GM10847 (cell line): Measurements from ENCODE around the gene ARHGAP24.

Experiments used
- POLR2A ChIP-seq: IDR thresholded peaks from 2 replicates; pipeline ENCODE4 v1.6.1; 2011; ENCODE audit not compliant: insufficient read length; ENCODE audit errors: extremely low read depth

Gene ARHGAP24

DNA sequence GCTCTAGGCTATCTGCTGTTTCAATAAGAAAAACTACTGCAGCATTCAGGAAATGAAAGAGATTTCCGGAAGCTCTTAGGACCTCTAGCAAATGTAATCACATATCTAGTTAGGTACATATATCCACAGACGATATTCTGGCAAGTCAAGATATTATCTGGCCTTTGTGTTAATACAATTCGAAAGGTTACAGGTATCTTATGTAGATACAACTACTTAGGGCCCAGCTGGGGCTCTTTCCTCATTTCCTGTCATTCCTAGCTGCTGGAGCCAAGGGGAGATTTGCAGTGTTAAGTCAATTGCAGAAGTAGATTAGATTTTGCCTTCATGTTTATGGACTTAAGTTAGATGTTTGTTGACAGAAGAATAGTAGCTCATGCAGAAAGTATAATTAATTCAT, 299.5 kb downstream of the ARHGAP24 start:
- no peak for TF ChIP-seq POLR2A

GRCh38 chr4:85776096-85776495, 301.1 kb downstream of the ARHGAP24 start:
- TF ChIP-seq POLR2A = no peak

- no peak for TF ChIP-seq POLR2A
These were observed 301.6 kb downstream of the ARHGAP24 start for GRCh38 chr4:85776579-85776978.

DNA sequence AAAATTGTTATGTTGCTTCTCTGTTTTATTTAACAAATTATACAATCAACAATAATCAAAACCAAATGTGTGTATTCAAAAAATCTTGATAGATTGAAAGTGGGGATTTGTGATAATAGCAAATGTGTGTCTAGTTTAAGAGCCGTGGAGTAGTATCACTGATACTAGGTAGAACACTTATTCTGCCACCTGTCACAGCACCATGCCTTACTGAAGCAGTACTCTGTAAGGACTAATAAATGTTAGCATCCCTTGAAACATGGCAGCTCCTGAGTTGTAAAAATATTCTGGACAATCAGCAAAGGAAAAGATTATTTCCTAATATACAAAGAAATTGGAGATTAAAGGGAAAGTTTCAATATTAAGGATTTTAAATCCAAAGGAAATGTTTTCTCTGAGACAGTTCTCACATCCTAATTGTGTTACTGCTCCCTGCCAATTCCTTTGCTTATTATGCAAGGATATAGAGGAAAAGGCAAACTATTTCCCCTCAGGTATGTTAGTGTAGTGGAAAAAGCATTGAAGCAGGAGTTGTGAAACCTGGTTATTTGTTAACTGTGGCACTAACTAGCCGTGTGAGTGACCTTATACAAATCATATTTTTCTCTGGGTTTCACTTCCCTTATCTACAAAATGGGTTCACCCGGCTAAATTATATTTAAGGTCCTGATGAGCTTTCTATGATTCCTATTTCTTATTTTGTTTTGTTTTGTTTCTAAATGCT, 303.1 kb downstream of the ARHGAP24 start:
- TF ChIP-seq POLR2A = no peak

DNA sequence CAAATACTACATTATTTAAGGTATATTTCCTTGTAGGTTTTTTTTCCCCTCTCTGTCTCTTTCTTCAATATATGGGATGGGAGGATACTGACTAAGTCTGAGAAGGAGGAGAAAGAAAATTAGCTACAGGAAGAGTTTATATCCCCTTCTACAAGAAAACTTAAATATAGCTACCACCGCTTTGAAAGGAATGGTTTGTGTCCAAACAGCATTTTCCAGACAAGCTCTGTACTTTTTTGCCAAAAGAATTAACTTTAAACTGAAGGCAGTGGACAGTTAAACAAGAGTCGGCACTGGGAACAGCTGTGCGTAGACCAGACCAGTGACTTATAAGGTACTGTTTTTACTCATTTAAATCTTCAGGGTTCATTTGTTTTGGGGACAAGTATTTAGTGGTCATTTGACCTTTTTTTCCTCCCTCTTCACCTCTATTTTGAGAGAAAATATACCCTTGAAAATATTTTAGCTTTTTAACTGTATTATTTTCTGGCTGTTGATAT, 303.7 kb downstream of the ARHGAP24 start:
- TF ChIP-seq POLR2A = no peak

DNA sequence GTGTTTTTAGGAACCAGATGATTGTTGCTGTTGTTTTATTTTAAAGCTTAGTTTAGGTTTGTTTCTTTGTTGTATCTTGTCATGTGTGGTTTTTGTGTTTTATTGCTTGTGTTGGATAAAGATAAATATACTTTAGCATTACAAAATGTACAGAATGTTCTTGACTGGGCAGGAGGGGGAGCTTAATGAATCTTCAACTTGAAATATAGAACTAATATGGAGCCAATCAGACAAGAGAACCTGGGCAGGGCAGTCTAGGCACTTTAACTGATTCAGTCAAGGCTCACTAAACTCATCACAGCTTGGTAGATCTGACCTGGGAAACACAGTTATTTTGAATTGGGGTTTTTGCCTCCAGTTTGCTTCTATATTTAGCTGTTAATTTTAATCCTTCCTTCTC, 304.2 kb downstream of the ARHGAP24 start:
- no peak for TF ChIP-seq POLR2A

DNA sequence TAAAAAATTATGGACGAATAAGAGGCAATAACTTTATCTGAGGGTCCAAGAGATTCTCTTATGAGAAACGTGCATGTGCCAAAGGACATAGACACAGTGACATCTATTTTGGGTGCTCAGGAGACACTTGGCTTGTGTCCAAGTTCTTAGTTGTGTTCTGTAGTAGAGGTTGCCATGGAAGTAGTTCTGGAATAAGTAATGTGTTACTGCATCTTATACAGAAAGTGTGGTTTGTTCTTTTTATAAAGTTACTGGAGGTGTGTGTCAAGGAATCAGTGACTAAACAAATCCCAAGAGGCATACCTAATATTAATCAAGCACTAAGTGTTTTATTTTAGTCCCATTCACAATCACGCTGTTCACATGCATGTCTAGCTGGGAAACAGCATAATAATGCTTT, 305.7 kb downstream of the ARHGAP24 start:
- TF ChIP-seq POLR2A = no peak

DNA sequence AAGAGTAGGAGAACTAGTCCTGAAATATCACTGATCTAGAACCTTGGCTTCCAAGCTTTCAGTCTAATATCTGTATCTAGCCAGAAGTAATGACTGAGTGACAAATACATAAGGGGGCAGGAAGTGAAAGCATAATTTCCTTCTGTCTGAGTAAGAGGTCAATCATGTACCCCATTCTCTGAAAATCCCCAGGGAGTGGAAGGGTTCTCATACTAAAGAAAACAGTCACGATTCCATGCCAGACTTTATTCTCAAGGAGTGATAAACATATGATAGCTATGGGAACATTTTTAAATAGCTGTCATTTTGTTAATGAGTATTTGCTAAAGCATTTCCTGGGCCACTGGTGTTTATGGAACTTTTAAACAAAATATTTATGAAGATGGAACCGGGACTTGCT, 308.5 kb downstream of the ARHGAP24 start:
- TF ChIP-seq POLR2A = no peak

DNA sequence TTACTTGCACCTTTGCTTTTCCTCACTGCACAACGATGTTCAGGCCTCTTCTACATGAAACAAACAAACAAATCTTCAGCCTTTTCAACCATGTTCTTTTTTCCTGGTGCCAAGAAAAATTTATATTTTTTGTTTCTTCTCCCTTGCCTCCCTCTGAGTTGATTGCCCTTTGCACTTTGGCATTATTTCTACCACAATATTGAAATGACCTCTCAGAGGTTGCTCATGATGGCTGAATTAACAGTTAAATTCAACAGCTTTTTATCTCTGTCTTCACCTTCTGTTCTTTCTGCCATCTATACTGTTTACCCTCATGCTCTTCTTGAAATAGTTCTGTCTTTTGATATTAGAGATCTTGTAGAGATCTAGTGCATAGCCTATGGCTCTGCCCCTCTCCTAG, 308.9 kb downstream of the ARHGAP24 start:
- no peak for TF ChIP-seq POLR2A

- TF ChIP-seq POLR2A = no peak
These were observed 309.4 kb downstream of the ARHGAP24 start for GRCh38 chr4:85784348-85784747.

GRCh38 chr4:85784947-85785346, 310.0 kb downstream of the ARHGAP24 start:
- TF ChIP-seq POLR2A = no peak

DNA sequence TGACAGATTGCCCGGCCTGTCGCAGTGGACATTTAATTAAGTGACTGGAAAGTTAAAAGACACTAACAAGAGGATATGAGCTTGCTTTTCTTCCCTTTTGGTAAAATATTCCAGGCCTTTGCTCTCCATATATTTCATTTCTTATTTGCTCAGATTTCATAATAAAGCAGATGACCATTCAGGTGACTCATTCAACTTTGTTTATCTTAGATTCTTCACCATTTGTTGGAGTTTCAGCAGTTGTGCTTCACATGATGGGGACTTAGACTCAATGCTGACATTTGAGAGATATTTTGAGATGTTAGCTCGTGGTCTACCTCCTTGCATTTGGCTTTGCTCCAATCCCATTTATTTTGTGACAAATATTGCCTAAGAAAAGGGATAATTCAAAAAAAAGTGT, 312.2 kb downstream of the ARHGAP24 start:
- no peak for TF ChIP-seq POLR2A

- TF ChIP-seq POLR2A = no peak
These were observed 313.7 kb downstream of the ARHGAP24 start for GRCh38 chr4:85788604-85789003.

DNA sequence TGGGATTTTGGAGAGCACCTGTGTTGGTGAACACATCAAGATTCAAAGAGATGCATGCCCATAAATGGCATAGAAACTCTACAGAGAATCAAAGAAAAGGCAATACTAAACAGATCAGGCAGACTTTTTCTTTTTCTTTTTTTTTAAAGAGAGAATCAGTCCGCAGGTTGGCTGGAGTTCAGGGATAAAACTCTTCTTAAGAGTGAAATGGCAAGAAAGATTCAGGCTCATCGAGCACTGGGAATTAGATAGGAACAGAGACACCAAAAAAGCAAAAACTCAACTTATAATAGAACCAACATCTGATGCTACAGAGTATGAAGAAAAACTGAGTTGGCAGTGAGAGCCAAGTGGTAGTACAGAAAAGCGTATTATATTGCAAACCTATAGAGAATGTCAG, 314.3 kb downstream of the ARHGAP24 start:
- TF ChIP-seq POLR2A = no peak

GRCh38 chr4:85790582-85790981, 315.6 kb downstream of the ARHGAP24 start:
- no peak for TF ChIP-seq POLR2A

GRCh38 chr4:85792376-85793232, 317.7 kb downstream of the ARHGAP24 start:
- no peak for TF ChIP-seq POLR2A

GRCh38 chr4:85793233-85793585, 318.3 kb downstream of the ARHGAP24 start:
- no peak for TF ChIP-seq POLR2A
